Stimulated activated CD8-positive, alpha-beta memory T cell treated with anti-CD3 and anti-CD28 coated beads, Interleukin-12 subunit alpha, Interleukin-12 subunit beta, amount 100 ng/mL, for 1 hour (primary cell): ENCODE results near the gene ABCC9.

Experiments used
- DNase-seq: peaks from one replicate; pipeline ENCODE4 v3.0.0-alpha.2; 2020; ENCODE audit warnings: low read depth

ABCC9 gene

DNA sequence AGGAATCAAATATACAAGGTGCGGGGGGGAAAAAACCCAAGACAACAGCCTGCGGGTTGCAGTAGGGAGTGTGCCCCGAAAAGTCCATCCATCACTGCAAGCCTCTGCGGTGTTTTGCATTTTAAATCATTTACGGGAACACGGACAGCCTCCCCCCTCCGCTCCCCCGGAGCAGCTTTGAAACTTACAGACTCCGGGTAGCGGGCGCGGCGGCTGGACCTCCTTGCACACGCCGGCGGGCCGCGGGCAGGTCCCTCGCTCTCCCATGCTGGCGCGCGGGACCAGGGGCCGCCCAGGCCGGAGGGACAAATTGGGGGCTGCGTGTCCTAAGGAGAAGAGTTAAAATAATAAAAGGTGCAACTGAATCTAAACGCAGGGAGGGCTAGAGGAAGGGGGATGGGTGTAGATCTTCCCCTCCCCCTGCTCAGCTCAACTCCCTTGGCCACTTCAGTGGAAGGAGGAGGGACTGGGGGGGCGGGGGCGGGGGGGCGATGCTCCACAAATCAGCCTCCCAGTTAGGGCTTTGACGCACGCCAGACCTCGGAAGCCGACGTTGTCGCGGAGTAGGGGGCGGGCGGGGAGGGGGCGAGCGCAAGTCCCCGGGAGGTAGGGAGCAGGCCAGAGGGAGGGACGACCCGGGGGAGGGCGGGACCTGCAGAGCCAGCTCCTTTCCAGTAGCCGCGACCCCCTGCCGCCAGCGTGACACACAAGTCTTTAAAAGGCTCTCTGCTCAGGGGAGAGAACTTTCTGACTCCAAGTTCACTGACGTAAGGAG lies 166.7 kb downstream of the ABCC9 start, which contains the start of gene KCNJ8:
KCNJ8 (minus strand) TSS at position 349 of the 775 bp plus-strand sequence. CDS start 1,090 bp downstream, outside the sequence.
- DNase-seq: no peak

DNA sequence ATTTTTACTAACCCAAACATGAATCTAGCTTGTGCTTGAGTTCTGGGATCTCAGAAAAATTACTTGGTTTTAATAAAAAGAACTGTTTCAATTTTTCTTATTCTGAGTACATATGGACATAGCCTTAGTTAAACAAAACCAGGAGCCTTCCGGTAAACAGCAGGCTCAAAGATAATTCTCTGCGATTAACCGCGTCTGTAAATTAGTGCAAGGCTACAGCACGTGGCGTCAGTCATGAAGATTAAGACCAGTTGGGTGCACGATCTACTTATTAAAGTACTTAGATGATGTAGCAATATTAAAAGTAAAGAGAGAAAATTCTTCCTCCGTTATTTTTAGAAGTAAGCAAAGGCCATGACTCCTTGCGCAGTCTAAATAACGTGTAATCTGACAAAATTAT lies 167.4 kb downstream of the ABCC9 start:
- no peak for DNase-seq

DNA sequence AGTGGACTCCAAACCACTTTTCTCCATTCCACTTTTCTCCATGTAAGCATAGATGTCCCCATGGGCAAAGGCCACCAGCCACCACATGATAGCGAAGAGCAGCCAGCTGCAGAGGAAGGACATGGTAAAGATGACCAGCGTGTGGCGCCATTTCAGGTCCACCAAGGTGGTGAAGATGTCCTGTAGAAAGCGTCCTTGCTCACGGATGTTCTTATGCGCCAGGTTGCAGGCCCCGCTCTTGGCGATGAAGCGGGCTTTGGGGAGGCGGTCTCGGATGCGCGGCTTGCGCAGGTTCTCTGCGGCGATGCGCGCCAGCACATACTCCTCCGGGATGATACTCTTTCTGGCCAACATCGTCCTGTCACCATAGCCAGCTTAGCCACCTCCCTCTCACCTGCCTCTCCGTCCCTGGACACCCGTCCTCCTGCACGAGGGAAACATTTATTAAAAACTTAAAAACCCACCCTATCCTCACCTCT lies 167.9 kb downstream of the ABCC9 start:
- no peak for DNase-seq

DNA sequence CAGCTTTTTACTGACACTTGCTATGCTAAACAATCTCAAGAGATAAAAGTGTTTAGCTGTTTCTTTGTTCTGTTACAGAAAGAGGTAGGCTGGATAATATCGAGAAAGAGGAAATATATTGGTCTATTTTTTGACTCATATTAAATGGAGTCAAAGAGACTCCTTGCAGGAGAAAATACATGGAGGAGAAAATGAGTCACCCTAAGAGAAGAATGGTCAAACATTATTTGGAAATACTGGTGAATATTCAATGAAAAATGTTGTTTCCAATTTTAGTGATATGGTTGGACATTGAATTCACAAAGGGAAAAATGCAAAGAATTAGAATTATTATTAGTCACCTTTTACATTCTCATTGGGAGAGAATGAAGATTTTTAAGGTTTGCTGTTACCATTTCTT lies 169.9 kb downstream of the ABCC9 start:
- no peak for DNase-seq

DNA sequence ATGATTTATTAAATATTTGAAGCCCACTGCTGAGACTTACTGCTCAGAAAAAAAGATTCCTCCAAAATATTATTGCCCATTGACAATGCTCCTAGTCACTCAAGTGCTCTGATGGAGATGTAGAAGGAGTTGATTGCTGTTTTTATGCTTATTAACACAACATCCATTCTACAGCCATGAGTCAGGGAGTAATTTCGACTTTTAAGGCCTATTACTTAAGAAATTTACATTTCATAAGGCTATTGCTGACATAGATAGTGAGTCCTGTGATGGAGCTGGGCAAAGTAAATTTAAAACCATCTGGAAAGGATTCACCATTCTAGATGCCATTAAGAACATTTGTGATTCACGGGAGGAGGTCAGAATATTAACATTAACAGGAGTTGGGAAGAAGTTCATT lies 171.9 kb downstream of the ABCC9 start:
- DNase-seq: no peak

DNA sequence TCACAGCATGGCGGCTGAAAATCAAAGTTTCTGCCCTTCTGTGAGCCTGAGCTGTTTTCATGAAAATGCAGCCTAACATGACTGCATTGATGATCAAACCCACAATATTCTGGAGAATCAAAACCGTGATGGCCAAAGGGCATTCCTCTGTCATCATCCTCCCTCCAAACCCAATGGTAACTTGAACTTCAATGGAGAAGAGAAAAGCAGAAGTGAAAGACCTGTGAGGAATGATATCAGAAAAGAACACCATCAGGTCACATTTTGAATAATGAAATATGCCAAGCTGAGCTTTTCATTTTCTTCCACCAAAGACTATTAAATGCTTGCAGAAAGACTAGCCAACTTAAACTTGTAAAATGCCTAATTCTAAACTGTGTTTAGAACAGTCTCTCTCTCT lies 174.8 kb downstream of the ABCC9 start:
- DNase-seq: no peak

DNA sequence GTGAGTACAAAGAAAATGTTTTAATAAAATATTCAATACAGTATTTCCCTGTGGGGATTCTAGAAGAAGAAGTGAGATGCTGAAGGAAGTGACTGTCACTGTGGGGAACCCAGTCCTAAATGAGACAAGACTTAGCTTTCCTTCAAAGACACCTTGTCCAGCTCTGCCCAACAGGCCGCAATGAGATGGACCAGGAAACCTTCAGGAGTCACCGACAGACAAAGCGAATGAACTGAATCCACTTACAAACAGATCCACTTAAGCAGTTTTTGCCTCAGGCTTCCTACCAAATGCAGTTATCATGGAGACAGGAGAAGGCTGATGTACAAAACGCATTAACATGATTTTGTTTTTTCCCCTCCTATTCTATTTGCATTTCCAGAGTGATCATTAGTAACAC lies 176.3 kb downstream of the ABCC9 start:
- DNase-seq: no peak

DNA sequence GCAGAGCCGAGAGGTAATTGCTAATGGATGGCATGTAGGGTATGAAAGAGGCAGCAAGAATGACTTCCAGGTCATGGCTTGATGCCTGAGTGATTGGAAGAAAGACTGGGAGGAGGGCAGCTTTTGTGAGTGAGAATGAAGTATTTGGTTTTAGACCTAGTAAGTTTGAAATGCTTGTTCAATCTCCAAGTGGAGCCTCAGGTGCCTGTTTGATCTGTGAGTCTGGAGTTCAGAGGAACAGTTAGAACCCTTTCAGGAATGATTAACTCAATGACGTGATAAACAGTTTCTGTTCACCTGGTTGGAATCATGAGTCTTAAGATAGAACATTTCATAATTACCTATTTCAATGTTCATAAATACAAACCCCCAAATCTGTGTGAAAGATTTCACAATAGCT lies 177.2 kb downstream of the ABCC9 start:
- DNase-seq: no peak

DNA sequence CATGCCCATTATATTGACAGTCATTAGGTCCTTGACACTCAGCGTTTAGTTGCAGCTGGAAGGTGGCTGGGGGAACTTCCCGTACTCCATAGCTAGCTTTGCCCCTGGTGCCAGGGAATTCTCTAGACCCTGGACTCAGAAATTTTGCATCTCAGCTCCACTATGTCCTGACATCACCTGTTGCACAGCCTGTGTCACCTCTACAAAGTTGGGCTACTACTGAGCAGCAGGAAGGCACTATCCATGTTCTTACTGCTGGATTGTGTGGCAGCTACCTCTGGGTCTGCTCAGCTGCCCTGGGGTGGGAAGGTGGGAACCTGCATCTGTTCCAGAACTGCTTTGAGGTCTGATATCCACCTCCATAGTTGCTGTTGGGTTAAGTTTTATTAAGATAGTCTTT lies 177.7 kb downstream of the ABCC9 start:
- no peak for DNase-seq

DNA sequence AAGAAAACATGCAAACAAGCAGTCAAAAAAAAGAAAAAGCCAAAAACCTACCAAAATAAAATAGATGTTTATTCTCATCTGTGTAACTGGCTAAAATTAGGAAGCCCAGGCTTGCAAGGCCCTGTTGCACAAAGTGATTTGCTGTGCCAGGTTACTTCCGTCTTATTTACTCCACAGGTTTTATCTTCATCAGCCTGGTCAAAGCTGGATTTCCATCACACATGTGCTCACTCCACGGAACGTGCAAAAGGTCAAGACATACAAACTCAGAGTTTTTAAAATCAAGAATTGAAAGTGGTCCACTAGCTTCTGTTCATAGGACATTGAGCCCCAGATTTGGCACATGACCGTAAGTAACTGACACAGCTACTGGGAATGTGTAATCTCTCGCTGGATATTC lies 181.5 kb downstream of the ABCC9 start:
- DNase-seq: no peak

DNA sequence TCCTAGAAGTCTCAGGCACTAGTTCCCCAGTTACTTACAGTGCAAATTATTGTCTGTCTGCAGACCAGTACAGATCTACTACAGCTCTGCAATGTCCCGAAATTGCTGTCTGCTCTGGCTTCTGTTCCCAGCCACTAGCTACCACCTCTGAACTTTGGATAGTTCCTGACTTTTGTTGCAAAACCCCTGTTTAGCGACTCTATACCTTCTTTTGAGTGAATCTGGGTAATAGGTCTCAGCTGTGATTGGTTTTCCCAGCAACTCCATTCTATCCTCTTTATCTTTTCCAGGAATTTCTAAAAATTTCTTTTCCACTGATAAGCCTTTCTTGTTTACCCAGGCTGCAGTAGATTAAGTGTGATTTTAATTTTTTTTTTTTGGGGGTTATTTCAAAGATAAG lies 183.5 kb downstream of the ABCC9 start:
- no peak for DNase-seq

DNA sequence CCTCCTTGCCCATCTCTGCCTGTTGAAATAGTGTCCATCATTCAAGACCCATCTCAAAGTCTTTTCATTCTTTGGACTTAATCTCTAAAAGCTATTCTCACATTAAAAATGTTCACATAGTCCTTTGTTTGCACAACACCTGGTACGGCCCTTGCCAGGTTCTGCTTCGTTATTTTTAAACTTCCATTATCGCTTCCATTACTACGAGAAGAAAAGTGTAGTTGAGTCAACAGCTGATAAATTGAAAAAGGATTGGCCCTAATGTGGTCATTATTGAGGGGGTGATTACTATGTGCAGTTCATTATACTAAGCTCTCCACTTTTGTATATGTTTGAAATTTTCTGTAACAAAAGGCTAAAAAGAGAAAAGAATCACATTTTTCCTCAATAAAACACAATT lies 184.5 kb downstream of the ABCC9 start:
- no peak for DNase-seq

DNA sequence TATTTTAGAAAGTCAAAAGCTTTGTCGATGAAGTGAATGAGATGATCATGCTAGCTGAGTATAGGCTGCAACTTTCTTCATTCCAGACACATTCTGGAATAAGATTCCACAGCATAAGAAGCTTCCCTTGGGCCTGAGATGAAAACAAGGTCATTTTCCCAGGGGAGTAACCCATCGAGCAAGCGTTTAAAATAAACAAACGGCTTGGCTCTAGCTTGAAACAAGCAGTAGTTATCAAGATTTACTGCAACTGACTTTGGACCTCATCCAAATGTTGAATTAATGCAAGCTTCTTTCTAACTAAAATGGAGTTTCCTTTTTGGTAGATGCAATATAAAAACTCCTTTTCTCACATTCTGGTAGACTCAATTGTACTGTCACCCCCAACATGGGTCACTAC lies 189.7 kb downstream of the ABCC9 start:
- DNase-seq: no peak
